CD4-positive, CD25-positive, alpha-beta regulatory T cell (primary cell): ENCODE results near the gene LCN6. TPM values are rescaled to one million over a fixed set of nuclear protein-coding genes. Genes with fewer than 3 reads are reported as not detected.
A peak's percentile ranks its signal among the peaks of the same experiment; 100 is the strongest.
"Not testable (repeated sequence)": the region's sequence is repeated elsewhere in the genome, so short reads cannot be mapped to it uniquely, and the experiment has no call there.

Source experiments
- ATAC-seq, 2 donors: fragments of 150-1000 bp; cut with Tn5 transposase; one replicate each; pipeline ENCODE4 v1.10.0; 2021; ENCODE audit warnings: low read depth in 2 of 2, moderate number of reproducible peaks in 2 of 2, moderate library complexity in 1 of 2
- DNase-seq, 3 donors: peaks; one replicate each; pipeline versions ENCODE4 v3.0.0 to v3.0.0-alpha.2; 2012 to 2022; ENCODE audit warnings: mixed read lengths in 1 of 3
- H3K27ac ChIP-seq: one replicate; pipeline ENCODE4 v1.7.0; 2013; ENCODE audit warnings: mild to moderate bottlenecking, low read length; ENCODE audit not compliant: insufficient read depth, poor library complexity, severe bottlenecking
- H3K27me3 ChIP-seq: one replicate; pipeline ENCODE4 v1.7.0; 2013; ENCODE audit warnings: low read length; ENCODE audit not compliant: control insufficient read depth, insufficient read depth
- H3K36me3 ChIP-seq: one replicate; pipeline ENCODE4 v1.7.0; 2013; ENCODE audit warnings: mild to moderate bottlenecking, low read length, moderate library complexity; ENCODE audit not compliant: control insufficient read depth, insufficient read depth
- H3K4me1 ChIP-seq: 2 replicates; pipeline ENCODE4 v1.7.0; 2013; ENCODE audit warnings: mild to moderate bottlenecking, low read length; ENCODE audit not compliant: insufficient read depth, control insufficient read depth, poor library complexity, severe bottlenecking
- H3K4me3 ChIP-seq: one replicate; pipeline ENCODE4 v1.7.0; 2013; ENCODE audit warnings: low read depth, mild to moderate bottlenecking, low read length, moderate library complexity
- H3K9me3 ChIP-seq, 2 experiments: 1 replicate in 1 of 2; 2 replicates in 1 of 2; pipeline ENCODE4 v1.7.0; 2013; ENCODE audit warnings: low read length in 2 of 2, mild to moderate bottlenecking in 1 of 2, moderate library complexity in 1 of 2; ENCODE audit not compliant: control insufficient read depth in 2 of 2
- H3K27ac Mint-ChIP-seq, 3 donors: one replicate each; pipeline ENCODE4 v1.8.0; 2020 to 2022; ENCODE audit warnings: mild to moderate bottlenecking in 3 of 3, mixed read lengths in 3 of 3, moderate library complexity in 2 of 3
- H3K27me3 Mint-ChIP-seq: one replicate; pipeline ENCODE4 v1.8.0; 2022; ENCODE audit warnings: mild to moderate bottlenecking, mixed read lengths
- H3K36me3 Mint-ChIP-seq: one replicate; pipeline ENCODE4 v1.8.0; 2020; ENCODE audit warnings: mixed read lengths
- H3K4me1 Mint-ChIP-seq, 4 donors: one replicate each; pipeline ENCODE4 v1.8.0; 2020 to 2022; ENCODE audit warnings: mixed read lengths in 4 of 4, mild to moderate bottlenecking in 1 of 4
- H3K4me3 Mint-ChIP-seq, 4 donors: one replicate each; pipeline ENCODE4 v1.8.0; 2020 to 2022; ENCODE audit warnings: mild to moderate bottlenecking in 4 of 4, mixed read lengths in 4 of 4, moderate library complexity in 3 of 4
- H3K9me3 Mint-ChIP-seq, 7 donors: one replicate each; pipeline ENCODE4 v1.8.0; 2020 to 2022; ENCODE audit warnings: mixed read lengths in 7 of 7, mild to moderate bottlenecking in 3 of 7, moderate library complexity in 2 of 7
- polyA plus RNA-seq, 4 donors: library from polyadenylated mRNA; unstranded; fragments of 300-500 nt; fragmentation: Illumina TruSeq; gene quantifications; one replicate each; pipeline ENCODE4 v1.2.3, GENCODE V29; 2021
- total RNA-seq: library from RNA; stranded (reverse); gene quantifications from one replicate; pipeline ENCODE4 v1.2.3, GENCODE V29; 2022

Gene LCN6
- total and polyA plus RNA-seq, 5 donors from 2014 or later: not detected

DNA sequence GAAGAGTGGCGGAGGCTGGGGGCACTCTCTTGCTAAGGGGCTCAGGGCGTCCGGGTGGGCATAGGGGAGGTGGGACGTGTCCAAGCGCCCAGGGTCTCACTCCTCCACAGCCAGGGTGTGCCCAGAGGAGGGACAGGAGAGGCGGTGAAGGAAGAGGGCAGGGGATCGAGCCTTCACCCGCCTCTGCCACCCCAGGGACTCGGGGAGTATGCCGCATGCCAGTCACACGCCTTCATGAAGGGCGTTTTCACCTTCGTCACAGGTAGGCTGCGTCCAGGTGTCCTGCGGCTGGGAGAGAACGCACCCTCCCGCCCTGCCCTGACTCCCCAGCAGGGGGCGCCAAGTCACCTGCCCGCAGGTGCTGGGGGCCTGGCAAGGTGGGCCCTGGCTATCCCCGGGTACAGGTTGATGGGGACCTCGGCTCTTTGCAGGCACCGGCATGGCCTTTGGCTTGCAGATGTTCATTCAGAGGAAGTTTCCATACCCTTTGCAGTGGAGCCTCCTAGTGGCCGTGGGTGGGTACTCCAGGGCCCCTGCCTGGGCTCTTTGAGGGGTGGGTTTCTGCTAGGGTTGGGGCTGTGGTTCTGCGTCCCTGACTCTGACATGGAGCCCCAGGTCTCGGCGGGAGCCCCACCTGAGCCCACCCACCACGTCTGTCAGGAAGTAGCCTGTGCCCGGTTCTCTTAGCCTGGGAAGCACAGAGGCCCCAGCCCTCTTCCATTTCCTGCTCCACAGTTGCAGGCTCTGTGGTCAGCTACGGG, 43.4 kb upstream of the LCN6 start:
- DNase-seq (peak; percentile 60 to 75 (median 74)), ATAC-seq (no peak)
- Histone ChIP-seq H3K27ac (peak overlapping the region; percentile 97), H3K4me3 (peak overlapping the region; percentile 19), H3K4me1 (peaks cover 30% of the 10 kb centered on the region), H3K36me3 (peaks cover 3% of the 10 kb centered on the region), H3K9me3 (no peaks in the 10 kb centered on the region), H3K27me3 (no peaks in the 10 kb centered on the region)
- Mint-ChIP-seq H3K27ac (peak overlapping the region; percentile 90 to 95 (median 93)), H3K27me3 (peaks cover 14% of the 10 kb centered on the region), H3K4me1 (peaks cover 5 to 50% (median 13%) of the 10 kb centered on the region in 4 donors), H3K4me3 (peak overlapping the region; percentile 87 to 96 (median 88)), H3K9me3 (no peaks in the 10 kb centered on the region), H3K36me3 (no peaks in the 10 kb centered on the region)

DNA sequence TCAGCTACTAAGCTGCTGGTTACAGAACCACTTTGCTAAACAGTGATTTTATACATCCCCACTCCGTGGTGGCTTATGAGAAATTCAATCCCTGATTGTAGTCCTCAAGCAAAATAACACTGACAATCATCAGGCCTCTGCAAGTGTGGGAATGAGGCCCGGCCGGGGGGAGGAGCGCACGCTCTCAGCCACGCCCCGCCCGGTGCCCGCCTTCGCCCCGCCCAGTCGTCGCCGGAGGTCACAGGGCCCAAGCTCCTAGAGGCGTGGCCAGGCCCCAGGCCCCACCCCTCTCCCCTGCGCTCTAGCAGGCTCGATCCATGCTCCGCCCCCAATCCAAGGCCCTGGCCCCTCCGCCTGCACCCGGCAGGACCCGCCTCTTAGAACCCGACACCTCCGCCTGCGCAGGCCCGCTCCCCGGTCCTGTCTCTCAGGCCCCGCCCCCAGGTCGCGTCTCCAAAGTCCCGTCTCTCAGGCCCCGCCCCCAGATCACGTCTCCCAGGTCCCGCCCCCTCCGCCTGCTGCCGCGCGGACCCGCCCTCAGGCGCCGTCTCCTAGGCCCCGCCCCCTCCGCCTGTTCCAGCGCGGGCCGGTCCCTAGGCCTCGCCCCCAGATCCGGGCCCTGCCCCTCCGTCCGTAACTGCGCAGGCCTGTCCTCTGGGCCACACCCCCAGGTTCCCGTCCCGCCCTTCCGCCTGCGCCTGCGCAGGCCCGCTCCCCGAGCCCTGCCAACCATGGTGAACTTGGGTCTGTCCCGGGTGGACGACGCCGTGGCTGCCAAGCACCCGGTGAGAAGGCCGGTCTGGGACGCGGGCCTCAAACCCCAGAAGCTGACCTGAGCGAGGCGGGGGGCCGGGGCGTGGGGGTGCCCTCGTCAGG, 42.6 kb upstream of the LCN6 start, which contains the start of gene TMEM141:
TSS of gene TMEM141 (plus strand) at position 705 of the 876 bp plus-strand sequence. CDS start at position 732, 27 bp downstream.
- Mint-ChIP-seq H3K4me3 (peak within 1 kb of the TSS; percentile 87 to 96 (median 88)), H3K36me3 (no peaks in the 10 kb centered on the region), H3K27me3 (peaks cover 6% of the 10 kb centered on the region), H3K27ac (peak within 1 kb of the TSS; percentile 90 to 95 (median 93)), H3K9me3 (no peaks in the 10 kb centered on the region), H3K4me1 (peaks cover 0 to 42% (median 10%) of the 10 kb centered on the region in 4 donors)
- Histone ChIP-seq H3K27me3 (no peaks in the 10 kb centered on the region), H3K4me1 (peaks cover 27% of the 10 kb centered on the region), H3K4me3 (peak within 1 kb of the TSS; percentile 57), H3K36me3 (peaks cover 3% of the 10 kb centered on the region), H3K27ac (peak within 1 kb of the TSS; percentile 97), H3K9me3 (no peaks in the 10 kb centered on the region)
- ATAC-seq (peak; percentile 88 to 89), DNase-seq (peak; percentile 99)

DNA sequence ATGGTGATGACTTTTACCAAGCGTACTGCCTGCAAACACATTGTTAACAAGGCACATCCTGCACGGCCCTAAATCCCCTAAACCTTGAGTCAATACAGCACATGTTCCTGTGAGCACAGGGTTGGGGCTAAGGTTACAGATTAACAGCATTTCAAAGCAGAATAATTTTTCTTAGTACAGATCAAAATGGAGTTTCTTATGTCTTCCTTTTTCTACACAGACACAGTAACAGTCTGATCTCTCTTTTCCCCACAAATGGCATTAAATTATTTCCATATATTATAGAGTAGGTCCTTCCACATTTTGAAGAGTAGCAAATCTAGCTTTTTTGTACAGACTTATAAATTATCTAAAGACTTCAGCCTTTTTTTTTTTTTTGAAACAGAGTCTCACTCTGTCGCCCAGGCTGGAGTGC, 41.2 kb upstream of the LCN6 start:
- ATAC-seq: no peak
- peaks cover 9% of the 10 kb centered on the region for H3K27me3 Mint-ChIP-seq
- no peaks in the 10 kb centered on the region for H3K36me3 Mint-ChIP-seq
- Histone ChIP-seq H3K36me3 (peaks cover 3% of the 10 kb centered on the region), H3K27me3 (no peaks in the 10 kb centered on the region), H3K27ac (no peak overlapping the region), H3K9me3 (no peaks in the 10 kb centered on the region), H3K4me1 (peaks cover 26% of the 10 kb centered on the region), H3K4me3 (no peak overlapping the region)
- H3K4me3 Mint-ChIP-seq: no peak overlapping the region
- H3K9me3 Mint-ChIP-seq: no peaks in the 10 kb centered on the region
- peak overlapping the region in 1 of 3 donors; percentile 60 for H3K27ac Mint-ChIP-seq
- DNase-seq: no peak
- peaks cover 5 to 37% (median 10%) of the 10 kb centered on the region in 4 donors for H3K4me1 Mint-ChIP-seq

DNA sequence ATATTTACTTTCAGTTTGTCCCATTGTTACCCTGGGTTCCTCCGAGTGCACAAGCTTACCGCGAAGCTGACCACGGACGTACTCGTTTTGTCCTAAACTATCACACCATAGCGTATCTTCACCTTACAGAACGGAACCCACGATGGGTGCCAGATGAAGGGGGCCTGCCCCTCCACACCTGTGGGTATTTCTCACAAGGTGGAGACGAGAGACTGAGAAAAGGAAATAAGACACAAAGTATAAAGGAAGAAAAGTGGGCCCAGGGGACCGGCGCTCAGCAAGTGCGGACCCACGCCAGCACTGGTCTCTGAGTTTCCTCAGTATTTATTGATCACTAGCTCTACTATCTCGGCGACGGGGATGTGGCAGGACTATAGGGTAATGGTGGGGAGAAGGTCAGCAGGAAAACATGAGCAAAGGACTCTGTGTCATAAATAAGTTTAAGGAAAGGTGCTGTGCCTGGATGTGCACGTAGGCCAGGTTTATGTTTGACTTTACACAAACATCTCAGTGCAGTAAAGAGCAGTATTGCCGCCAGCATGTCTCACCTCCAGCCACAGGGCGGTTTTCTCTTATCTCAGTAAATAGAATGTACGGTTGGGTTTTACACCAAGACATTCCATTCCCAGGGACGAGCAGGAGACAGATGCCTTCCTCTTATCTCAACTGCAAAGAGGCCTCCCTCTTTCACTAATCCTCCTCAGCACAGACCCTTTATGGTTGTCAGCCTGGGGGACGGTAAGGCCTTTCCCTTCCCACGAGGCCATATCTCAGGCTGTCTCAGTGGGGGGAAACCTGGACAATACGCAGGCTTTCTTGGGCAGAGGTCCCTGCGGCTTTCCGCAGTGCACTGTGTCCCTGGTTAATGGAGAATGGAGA, 40.6 kb upstream of the LCN6 start:
- H3K9me3 ChIP-seq, DNase-seq, H3K4me3 ChIP-seq, H3K36me3 Mint-ChIP-seq, H3K27me3 ChIP-seq, H3K27ac ChIP-seq, H3K27ac Mint-ChIP-seq, H3K9me3 Mint-ChIP-seq, ATAC-seq, H3K36me3 ChIP-seq: not testable (repeated sequence)
- Mint-ChIP-seq H3K27me3 (peaks cover 14% of the 10 kb centered on the region), H3K4me3 (peak overlapping the region in 1 of 4 donors; percentile 31), H3K4me1 (peaks cover 5 to 37% (median 10%) of the 10 kb centered on the region in 4 donors)
- H3K4me1 ChIP-seq: peaks cover 26% of the 10 kb centered on the region

DNA sequence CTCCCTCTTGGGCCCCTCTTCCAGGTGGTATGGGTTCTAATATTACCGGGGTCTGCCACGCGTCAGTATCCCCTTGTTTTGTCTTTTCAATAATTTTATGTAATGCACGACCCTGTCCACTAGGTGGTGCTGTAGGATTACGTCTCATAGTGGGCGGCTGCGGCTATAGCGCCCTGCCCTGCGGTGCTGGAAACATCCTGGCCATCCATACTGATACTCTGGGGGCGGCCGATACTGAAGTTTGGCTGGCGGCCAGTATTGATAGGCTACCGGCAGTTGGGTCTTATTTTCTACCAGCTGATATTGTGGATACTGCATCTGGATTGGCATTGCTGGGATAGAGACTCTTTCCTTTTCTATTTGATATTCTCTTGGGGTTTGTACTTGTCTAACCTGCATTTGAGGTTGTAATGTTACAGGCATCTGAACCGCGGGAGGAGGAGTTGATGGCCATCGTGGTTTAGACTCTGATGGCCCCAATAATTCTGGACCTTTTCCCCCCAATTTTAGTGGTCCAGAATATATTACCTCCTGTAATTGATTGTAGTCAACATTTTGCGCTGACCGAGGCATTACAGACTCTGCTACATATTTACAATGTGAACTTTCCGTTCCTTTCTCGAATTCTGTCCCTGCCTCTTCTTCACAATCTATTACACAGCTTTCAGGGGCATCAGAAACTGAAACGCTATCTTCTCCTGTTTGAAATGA, 39.5 kb upstream of the LCN6 start:
- Mint-ChIP-seq H3K9me3 (no peaks in the 10 kb centered on the region), H3K27me3 (peaks cover 14% of the 10 kb centered on the region), H3K4me3 (peak overlapping the region in 1 of 4 donors; percentile 1), H3K4me1 (peaks cover 5 to 29% (median 10%) of the 10 kb centered on the region in 4 donors), H3K27ac (no peak overlapping the region), H3K36me3 (no peaks in the 10 kb centered on the region)
- no peak for ATAC-seq
- H3K4me3 ChIP-seq: no peak overlapping the region
- peaks cover 26% of the 10 kb centered on the region for H3K4me1 ChIP-seq
- no peaks in the 10 kb centered on the region for H3K27me3 ChIP-seq
- DNase-seq: peak; percentile 66 to 76 (median 76)
- H3K36me3 ChIP-seq: no peaks in the 10 kb centered on the region
- no peak overlapping the region for H3K27ac ChIP-seq
- no peaks in the 10 kb centered on the region for H3K9me3 ChIP-seq

DNA sequence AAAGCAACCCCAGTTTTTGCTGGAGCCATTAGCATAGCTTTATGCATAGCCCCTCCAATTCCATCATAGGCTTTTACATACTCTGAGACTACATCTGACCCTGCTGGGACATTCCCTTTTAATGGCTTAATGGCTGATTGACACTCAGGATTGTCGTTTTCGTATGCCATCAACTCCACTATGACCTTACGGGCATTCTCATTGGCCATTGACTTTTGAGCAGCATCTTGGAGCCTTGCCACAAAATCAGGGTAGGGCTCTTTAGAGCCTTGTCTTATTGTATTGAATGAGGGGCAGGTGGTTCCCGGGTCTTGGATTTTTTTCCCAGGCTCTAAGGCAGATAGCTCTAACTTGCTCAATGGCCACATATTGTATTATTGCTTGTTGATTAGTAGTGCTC, 38.7 kb upstream of the LCN6 start:
- H3K4me1 Mint-ChIP-seq: peaks cover 5 to 22% (median 10%) of the 10 kb centered on the region in 4 donors

More for the DNA sequence above, 38.7 kb upstream of the LCN6 start:
- H3K9me3 ChIP-seq, H3K9me3 Mint-ChIP-seq, H3K27ac ChIP-seq, DNase-seq, H3K27me3 ChIP-seq, ATAC-seq, H3K4me3 Mint-ChIP-seq, H3K4me3 ChIP-seq, H3K27ac Mint-ChIP-seq, H3K36me3 Mint-ChIP-seq, H3K36me3 ChIP-seq: not testable (repeated sequence)
- H3K27me3 Mint-ChIP-seq: peaks cover 18% of the 10 kb centered on the region
- H3K4me1 ChIP-seq: peaks cover 20% of the 10 kb centered on the region
